Measurements from ENCODE around the gene KATNB1. TPM values are rescaled to one million over a fixed set of nuclear protein-coding genes. Genes with fewer than 3 reads are reported as not detected.

Gene KATNB1
- total and polyA plus RNA-seq, 8 donors: 7.8 to 17.0 (median 11.4) TPM

DNA sequence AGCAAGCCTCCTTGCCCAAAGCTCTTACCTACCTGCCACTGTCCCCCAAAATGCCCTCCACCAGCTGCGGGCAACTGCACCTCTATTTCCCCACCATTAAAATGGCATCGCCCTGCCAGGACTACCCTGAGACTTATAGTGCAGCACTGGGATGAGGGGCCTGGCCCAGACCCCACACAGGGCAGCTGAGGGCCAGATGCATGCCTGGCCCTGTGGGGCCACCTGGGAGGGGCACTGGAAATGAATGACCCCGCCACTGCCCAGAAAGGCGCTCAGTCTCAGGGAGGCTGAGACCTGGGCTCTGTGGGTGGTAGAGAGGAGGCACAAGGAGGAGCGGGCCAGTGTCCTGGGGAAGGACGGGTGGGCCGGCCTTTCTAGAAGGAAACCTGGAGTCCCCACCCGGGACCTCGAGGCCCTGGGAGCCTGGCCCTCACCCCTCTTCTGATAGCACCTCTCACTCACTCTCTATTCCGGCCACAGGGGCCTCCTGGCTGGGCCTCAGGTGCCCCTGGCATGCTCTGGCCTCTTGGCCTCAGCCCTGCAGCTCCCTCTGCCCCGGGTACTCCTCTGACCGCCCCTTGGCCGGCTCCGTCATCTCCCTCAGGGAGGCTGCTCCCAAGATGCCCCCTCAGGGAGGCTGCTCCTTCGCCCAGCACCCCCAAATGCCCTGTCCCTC lies 26.9 kb downstream of the KATNB1 start:
- WGBS, 2 donors: 79 to 84% methylated on average over 15 of the region's 15 CpGs
- TF ChIP-seq, protein P1, sequence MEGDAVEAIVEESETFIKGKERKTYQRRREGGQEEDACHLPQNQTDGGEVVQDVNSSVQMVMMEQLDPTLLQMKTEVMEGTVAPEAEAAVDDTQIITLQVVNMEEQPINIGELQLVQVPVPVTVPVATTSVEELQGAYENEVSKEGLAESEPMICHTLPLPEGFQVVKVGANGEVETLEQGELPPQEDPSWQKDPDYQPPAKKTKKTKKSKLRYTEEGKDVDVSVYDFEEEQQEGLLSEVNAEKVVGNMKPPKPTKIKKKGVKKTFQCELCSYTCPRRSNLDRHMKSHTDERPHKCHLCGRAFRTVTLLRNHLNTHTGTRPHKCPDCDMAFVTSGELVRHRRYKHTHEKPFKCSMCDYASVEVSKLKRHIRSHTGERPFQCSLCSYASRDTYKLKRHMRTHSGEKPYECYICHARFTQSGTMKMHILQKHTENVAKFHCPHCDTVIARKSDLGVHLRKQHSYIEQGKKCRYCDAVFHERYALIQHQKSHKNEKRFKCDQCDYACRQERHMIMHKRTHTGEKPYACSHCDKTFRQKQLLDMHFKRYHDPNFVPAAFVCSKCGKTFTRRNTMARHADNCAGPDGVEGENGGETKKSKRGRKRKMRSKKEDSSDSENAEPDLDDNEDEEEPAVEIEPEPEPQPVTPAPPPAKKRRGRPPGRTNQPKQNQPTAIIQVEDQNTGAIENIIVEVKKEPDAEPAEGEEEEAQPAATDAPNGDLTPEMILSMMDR (IDR thresholded peaks at IDR 0.05): no peak
- peak in 2 of 6 donors; percentile 23 to 75 for DNase-seq
- H3K27me3 ChIP-seq: no peaks in the 10 kb centered on the region
- peaks cover 0 to 19% (median 15%) of the 10 kb centered on the region in 3 donors for H3K36me3 ChIP-seq
- H3K4me1 ChIP-seq: no peaks in the 10 kb centered on the region
- no peak overlapping the region for H3K27ac ChIP-seq
- H3K9me3 ChIP-seq: no peaks in the 10 kb centered on the region
- FAIRE-seq: no peak
- intact Hi-C loops (cut with DNase I): no loop called here
- ATAC-seq: no peak
- H3K4me3 ChIP-seq: no peak overlapping the region

DNA sequence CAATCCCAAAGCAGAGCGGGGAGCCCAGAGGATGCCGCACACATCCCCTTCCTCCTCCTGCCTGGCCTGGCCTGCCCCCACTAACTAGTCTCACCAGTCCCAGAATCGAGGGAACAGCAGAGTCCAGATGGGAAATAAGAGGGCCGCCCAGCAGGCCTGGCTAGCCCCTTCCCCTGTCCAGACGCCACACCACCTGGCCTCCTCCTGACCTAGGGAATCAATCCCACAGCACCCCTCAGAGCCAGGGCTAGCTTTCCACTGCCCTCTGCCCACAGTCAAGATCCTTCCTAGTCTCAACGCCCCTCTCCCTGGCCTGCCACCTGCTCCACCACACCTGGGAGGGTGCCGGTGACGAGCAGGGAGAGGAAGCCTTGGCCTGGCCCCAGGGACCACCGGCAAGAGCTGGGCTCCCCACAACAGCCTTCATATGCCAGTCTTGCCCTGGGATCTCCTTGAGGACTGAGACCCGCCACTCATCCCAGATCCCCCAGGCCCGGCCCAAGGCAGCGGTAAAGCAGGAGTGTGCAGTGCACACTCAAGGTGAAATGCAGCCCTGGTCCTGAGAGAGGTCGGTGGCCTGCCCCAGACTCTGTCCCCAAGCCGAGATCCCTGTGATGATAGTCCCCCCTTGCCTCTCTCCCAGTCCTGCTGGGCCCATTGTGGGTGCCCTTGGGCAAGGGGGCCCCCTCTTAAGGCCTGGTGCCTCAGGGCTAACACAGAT lies 27.9 kb downstream of the KATNB1 start:
- Histone ChIP-seq H3K27me3 (no peaks in the 10 kb centered on the region), H3K36me3 (peaks cover 0 to 22% (median 16%) of the 10 kb centered on the region in 3 donors), H3K9me3 (no peaks in the 10 kb centered on the region), H3K27ac (no peak overlapping the region), H3K4me3 (no peak overlapping the region), H3K4me1 (no peaks in the 10 kb centered on the region)
- FAIRE-seq (no peak), DNase-seq (peak in 2 of 6 donors; percentile 18 to 57), ATAC-seq (no peak)
- 90% methylated on average over 14 of the region's 14 CpGs for WGBS, 2 donors
- TF ChIP-seq, protein P1 (IDR thresholded peaks at IDR 0.05): no peak
- intact Hi-C loops (cut with DNase I): no loop called here

DNA sequence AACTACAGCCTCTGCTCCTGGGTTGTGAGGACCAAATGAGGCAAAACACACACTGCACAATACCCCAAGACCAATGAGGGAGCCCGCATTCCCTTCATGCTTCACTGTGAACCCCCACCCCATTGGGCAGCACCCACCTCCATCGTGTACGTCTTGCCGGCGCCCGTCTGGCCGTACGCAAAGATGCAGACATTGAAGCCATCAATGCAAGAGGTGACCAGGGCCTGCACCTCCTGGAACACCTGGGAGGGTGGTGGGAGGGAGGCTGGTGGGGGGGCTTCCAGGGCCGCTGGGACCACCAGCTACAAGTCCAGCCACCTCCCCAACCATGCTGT lies 28.4 kb downstream of the KATNB1 start:
- H3K27me3 ChIP-seq: no peaks in the 10 kb centered on the region
- intact Hi-C loops (cut with DNase I): no loop called here
- H3K4me1 ChIP-seq: no peaks in the 10 kb centered on the region
- no peaks in the 10 kb centered on the region for H3K9me3 ChIP-seq
- ATAC-seq (no peak), FAIRE-seq (no peak), DNase-seq (peak in 2 of 6 donors; percentile 13 to 54)
- H3K27ac ChIP-seq: no peak overlapping the region
- H3K36me3 ChIP-seq: peaks cover 0 to 27% (median 20%) of the 10 kb centered on the region in 3 donors
- 92 to 93% methylated on average over 9 of the region's 9 CpGs for WGBS, 2 donors
- H3K4me3 ChIP-seq: no peak overlapping the region
- TF ChIP-seq, protein P1 (IDR thresholded peaks at IDR 0.05): no peak

DNA sequence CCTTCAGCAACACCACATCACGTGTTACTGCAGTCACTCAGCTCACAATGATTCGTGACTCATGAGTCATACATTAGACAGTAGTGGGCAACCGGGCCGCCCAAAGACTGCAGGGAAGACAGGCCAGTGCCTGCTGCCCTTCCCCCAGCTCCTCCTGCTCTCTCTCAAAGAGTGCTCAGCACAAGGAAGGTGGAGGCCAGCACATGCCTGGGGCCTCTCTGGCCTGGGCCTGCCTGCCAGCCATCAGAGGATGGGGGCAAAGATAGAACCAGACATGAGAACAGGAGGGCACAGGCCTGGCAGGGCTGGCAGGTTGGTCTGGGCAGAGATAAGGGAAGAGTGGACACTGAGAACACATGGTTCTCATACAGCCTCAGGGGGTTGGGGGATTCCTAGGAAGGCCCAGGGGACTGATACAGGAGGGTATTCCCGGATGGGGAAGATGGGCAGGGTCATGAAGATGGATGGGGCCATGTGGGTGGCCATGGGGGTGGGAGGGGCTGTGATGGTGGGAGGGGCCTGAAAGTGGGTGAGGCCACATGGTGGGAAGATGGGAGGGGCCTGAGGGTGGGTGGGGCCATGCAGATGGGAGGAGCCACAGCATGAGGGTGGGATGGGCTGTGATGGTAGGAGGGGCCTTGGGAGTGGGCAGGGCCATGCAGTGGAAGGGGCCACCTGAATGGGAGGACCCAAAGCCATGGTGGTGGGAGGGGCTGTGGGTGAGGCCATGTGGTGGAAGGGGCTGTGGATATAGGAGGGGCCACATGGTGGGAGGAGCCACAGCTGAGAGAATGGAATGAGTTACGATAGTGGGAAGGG lies 29.0 kb downstream of the KATNB1 start:
- peak; percentile 30 to 40 (median 34) for ATAC-seq
- no peaks in the 10 kb centered on the region for H3K4me1 ChIP-seq
- intact Hi-C loops (cut with DNase I): no loop called here
- peak in 2 of 6 donors; percentile 44 to 47 for DNase-seq
- 74 to 85% methylated on average over 6 of the region's 6 CpGs for WGBS, 2 donors
- FAIRE-seq: no peak
- TF ChIP-seq, protein P1 (IDR thresholded peaks at IDR 0.05): no peak
- H3K36me3 ChIP-seq: peaks cover 2 to 31% (median 26%) of the 10 kb centered on the region in 3 donors
- no peak overlapping the region for H3K4me3 ChIP-seq
- H3K27me3 ChIP-seq: no peaks in the 10 kb centered on the region
- H3K27ac ChIP-seq: no peak overlapping the region
- H3K9me3 ChIP-seq: no peaks in the 10 kb centered on the region
